ENCODE data around the gene GRAP. TPM values are rescaled to one million over a fixed set of nuclear protein-coding genes. Genes with fewer than 3 reads are reported as not detected.

Gene GRAP
- total RNA-seq, 2 experiments from 2014 or later, result 9.6 to 9.9 TPM

- Mint-ChIP-seq H3K9me3 (peaks cover 15% of the 10 kb centered on the region), H3K4me3 (no peak overlapping the region), H3K36me3 (peaks cover 31% of the 10 kb centered on the region), H3K27me3 (no peaks in the 10 kb centered on the region), H3K4me1 (ENCODE audit: low read depth) (peaks cover 20% of the 10 kb centered on the region), H3K27ac (no peak overlapping the region)
- peak; percentile 29 for DNase-seq
- POLR2A ChIA-PET, result no interaction called here
- intact Hi-C loops (cut with micrococcal nuclease), result no loop called here
- CTCF ChIA-PET, result interaction anchor here (3.0 kb wide), 1 partner anchor 32 kb away, joined by 12 read pairs; no protein-coding TSS in a partner anchor
Measured at GRCh38 chr17:18992454-18993130, 54.2 kb downstream of the GRAP start.

- intact Hi-C loops (cut with micrococcal nuclease), result no loop called here
- no peak for DNase-seq
- Mint-ChIP-seq H3K36me3 (peaks cover 24% of the 10 kb centered on the region), H3K4me1 (ENCODE audit: low read depth) (peaks cover 20% of the 10 kb centered on the region), H3K4me3 (no peak overlapping the region), H3K9me3 (peaks cover 13% of the 10 kb centered on the region), H3K27ac (no peak overlapping the region), H3K27me3 (no peaks in the 10 kb centered on the region)
- ChIA-PET CTCF (interaction anchor here (3.0 kb wide), 1 partner anchor 31 kb away, joined by 12 read pairs; no protein-coding TSS in a partner anchor), POLR2A (interaction anchor here (0.8 kb wide), 1 partner anchor 9 kb away, joined by 3 read pairs; no protein-coding TSS in a partner anchor)
Measured at GRCh38 chr17:18991531-18992315, 55.0 kb downstream of the GRAP start.

GRCh38 chr17:18990331-18990730 is 56.4 kb downstream of the GRAP start:
- Mint-ChIP-seq H3K36me3 (peaks cover 14% of the 10 kb centered on the region), H3K4me1 (ENCODE audit: low read depth) (peaks cover 20% of the 10 kb centered on the region), H3K27me3 (no peaks in the 10 kb centered on the region), H3K27ac (no peak overlapping the region), H3K4me3 (no peak overlapping the region), H3K9me3 (peaks cover 5% of the 10 kb centered on the region)
- POLR2A ChIA-PET, result no interaction called here
- DNase-seq, result no peak
- CTCF ChIA-PET, result interaction anchor here (3.0 kb wide), 1 partner anchor 30 kb away, joined by 12 read pairs; no protein-coding TSS in a partner anchor
- intact Hi-C loops (cut with micrococcal nuclease), result no loop called here

- H3K27me3 Mint-ChIP-seq, result no peaks in the 10 kb centered on the region
- peaks cover 4% of the 10 kb centered on the region for H3K36me3 Mint-ChIP-seq
- no peaks in the 10 kb centered on the region for H3K9me3 Mint-ChIP-seq
- ChIA-PET POLR2A (no interaction called here), CTCF (interaction anchor here (1.0 kb wide), 1 partner anchor 28 kb away, joined by 3 read pairs; no protein-coding TSS in a partner anchor)
- intact Hi-C loops (cut with micrococcal nuclease), result no loop called here
- H3K4me3 Mint-ChIP-seq, result no peak overlapping the region
- no peak overlapping the region for H3K27ac Mint-ChIP-seq
- no peak for DNase-seq
- H3K4me1 Mint-ChIP-seq (ENCODE audit: low read depth), result peaks cover 13% of the 10 kb centered on the region
Measured at GRCh38 chr17:18988546-18989173, 58.1 kb downstream of the GRAP start.

GRCh38 chr17:18987862-18988545 is 58.8 kb downstream of the GRAP start:
- H3K9me3 Mint-ChIP-seq, result no peaks in the 10 kb centered on the region
- H3K27me3 Mint-ChIP-seq, result no peaks in the 10 kb centered on the region
- no peak overlapping the region for H3K27ac Mint-ChIP-seq
- H3K36me3 Mint-ChIP-seq, result peaks cover 4% of the 10 kb centered on the region
- intact Hi-C loops (cut with micrococcal nuclease), result no loop called here
- ChIA-PET CTCF (interaction anchor here (1.0 kb wide), 1 partner anchor 27 kb away, joined by 3 read pairs; no protein-coding TSS in a partner anchor), POLR2A (no interaction called here)
- H3K4me3 Mint-ChIP-seq, result no peak overlapping the region
- peaks cover 6% of the 10 kb centered on the region for H3K4me1 Mint-ChIP-seq (ENCODE audit: low read depth)
- DNase-seq, result no peak

- Mint-ChIP-seq H3K4me1 (ENCODE audit: low read depth) (no peaks in the 10 kb centered on the region), H3K27ac (no peak overlapping the region), H3K27me3 (no peaks in the 10 kb centered on the region), H3K4me3 (no peak overlapping the region), H3K9me3 (no peaks in the 10 kb centered on the region), H3K36me3 (peaks cover 4% of the 10 kb centered on the region)
- ChIA-PET CTCF (interaction anchor here (1.1 kb wide), 1 partner anchor 26 kb away, joined by 3 read pairs; no protein-coding TSS in a partner anchor), POLR2A (no interaction called here)
- DNase-seq, result no peak
- intact Hi-C loops (cut with micrococcal nuclease), result no loop called here
Measured at GRCh38 chr17:18987230-18987610, 59.5 kb downstream of the GRAP start.

GRCh38 chr17:18986541-18987229 is 60.1 kb downstream of the GRAP start:
- Mint-ChIP-seq H3K9me3 (no peaks in the 10 kb centered on the region), H3K4me1 (ENCODE audit: low read depth) (no peaks in the 10 kb centered on the region), H3K36me3 (peaks cover 4% of the 10 kb centered on the region), H3K27ac (no peak overlapping the region), H3K4me3 (no peak overlapping the region), H3K27me3 (no peaks in the 10 kb centered on the region)
- CTCF ChIA-PET, result interaction anchor here (1.1 kb wide), 1 partner anchor 26 kb away, joined by 3 read pairs; no protein-coding TSS in a partner anchor
- DNase-seq, result no peak
- POLR2A ChIA-PET, result no interaction called here
- intact Hi-C loops (cut with micrococcal nuclease), result no loop called here

- POLR2A ChIA-PET, result no interaction called here
- no peak for DNase-seq
- H3K4me3 Mint-ChIP-seq, result no peak overlapping the region
- intact Hi-C loops (cut with micrococcal nuclease), result no loop called here
- H3K4me1 Mint-ChIP-seq (ENCODE audit: low read depth), result no peaks in the 10 kb centered on the region
- H3K27me3 Mint-ChIP-seq, result no peaks in the 10 kb centered on the region
- H3K36me3 Mint-ChIP-seq, result peaks cover 4% of the 10 kb centered on the region
- H3K27ac Mint-ChIP-seq, result no peak overlapping the region
- no peaks in the 10 kb centered on the region for H3K9me3 Mint-ChIP-seq
- CTCF ChIA-PET, result interaction anchor here (1.0 kb wide), 1 partner anchor 24 kb away, joined by 3 read pairs; no protein-coding TSS in a partner anchor
Measured at GRCh38 chr17:18985475-18985874, 61.3 kb downstream of the GRAP start.

- POLR2A ChIA-PET, result no interaction called here
- H3K9me3 Mint-ChIP-seq, result no peaks in the 10 kb centered on the region
- no peak overlapping the region for H3K27ac Mint-ChIP-seq
- no peak for DNase-seq
- H3K4me1 Mint-ChIP-seq (ENCODE audit: low read depth), result no peaks in the 10 kb centered on the region
- CTCF ChIA-PET, result interaction anchor here (0.6 to 1.0 kb wide), 2 partner anchors 24 to 1620 kb away, joined by 3 read pairs; no protein-coding TSS in a partner anchor
- H3K36me3 Mint-ChIP-seq, result peaks cover 4% of the 10 kb centered on the region
- intact Hi-C loops (cut with micrococcal nuclease), result no loop called here
- H3K27me3 Mint-ChIP-seq, result no peaks in the 10 kb centered on the region
- H3K4me3 Mint-ChIP-seq, result no peak overlapping the region
Measured at GRCh38 chr17:18984273-18985114, 62.3 kb downstream of the GRAP start.

- no peak overlapping the region for H3K4me3 Mint-ChIP-seq
- peaks cover under 1% of the 10 kb centered on the region for H3K36me3 Mint-ChIP-seq
- intact Hi-C loops (cut with micrococcal nuclease), result no loop called here
- no peaks in the 10 kb centered on the region for H3K4me1 Mint-ChIP-seq (ENCODE audit: low read depth)
- H3K27ac Mint-ChIP-seq, result no peak overlapping the region
- ChIA-PET POLR2A (no interaction called here), CTCF (interaction anchor here (2.0 kb wide), 1 partner anchor 21 kb away, joined by 8 read pairs; no protein-coding TSS in a partner anchor)
- no peaks in the 10 kb centered on the region for H3K9me3 Mint-ChIP-seq
- H3K27me3 Mint-ChIP-seq, result no peaks in the 10 kb centered on the region
- DNase-seq, result peak; percentile 34
Measured at GRCh38 chr17:18981642-18982424, 64.9 kb downstream of the GRAP start.

All from activated CD4-positive, alpha-beta memory T cell treated with anti-CD3 and anti-CD28 coated beads for 36 hours (primary cell).